Natural killer cell (primary cell): Measurements from ENCODE around the gene SLC26A1. TPM values are rescaled to one million over a fixed set of nuclear protein-coding genes. Genes with fewer than 3 reads are reported as not detected.

Source experiments
- ATAC-seq, 3 donors: fragments of 150-1000 bp in 2 of 3; fragments of 200-7000 bp in 1 of 3; cut with Tn5 transposase; 1 replicate in 1 of 3; 2 replicates in 2 of 3; pipeline ENCODE4 v1.10.0; 2021; ENCODE audit warnings: mild to moderate bottlenecking in 2 of 3, moderate library complexity in 2 of 3
- DNase-seq, 2 donors: peaks; one replicate each; pipeline versions ENCODE4 v3.0.0 to v3.0.0-alpha.2; 2013 to 2021; ENCODE audit warnings: mixed read lengths in 1 of 2
- H3K27ac ChIP-seq: one replicate; pipeline ENCODE4 v1.5.1; 2013; ENCODE audit warnings: mild to moderate bottlenecking, low read length
- H3K27me3 ChIP-seq: one replicate; pipeline ENCODE4 v1.6.1; 2013; ENCODE audit warnings: low read length; ENCODE audit not compliant: control insufficient read depth, insufficient read depth
- H3K36me3 ChIP-seq: one replicate; pipeline ENCODE4 v1.6.1; 2013; ENCODE audit warnings: low read length; ENCODE audit not compliant: control insufficient read depth, insufficient read depth
- H3K4me1 ChIP-seq: one replicate; pipeline ENCODE4 v1.6.1; 2013; ENCODE audit warnings: low read length; ENCODE audit not compliant: control insufficient read depth, insufficient read depth
- H3K4me3 ChIP-seq: one replicate; pipeline ENCODE4 v1.5.1; 2013; ENCODE audit warnings: low read length
- H3K9me3 ChIP-seq: one replicate; pipeline ENCODE4 v1.6.1; 2013; ENCODE audit warnings: low read length; ENCODE audit not compliant: control insufficient read depth, insufficient read depth
- H3K27ac Mint-ChIP-seq, 2 donors: one replicate each; pipeline ENCODE4 v1.8.0; 2022; ENCODE audit warnings: mild to moderate bottlenecking in 2 of 2, mixed read lengths in 2 of 2, moderate library complexity in 1 of 2
- H3K27me3 Mint-ChIP-seq, 2 donors: one replicate each; pipeline ENCODE4 v1.8.0; 2022; ENCODE audit warnings: low read depth in 2 of 2, mixed read lengths in 2 of 2
- H3K36me3 Mint-ChIP-seq: one replicate; pipeline ENCODE4 v1.8.0; 2022; ENCODE audit warnings: mixed read lengths
- H3K4me1 Mint-ChIP-seq, 2 donors: one replicate each; pipeline ENCODE4 v1.8.0; 2022; ENCODE audit warnings: mixed read lengths in 2 of 2
- H3K4me3 Mint-ChIP-seq: one replicate; pipeline ENCODE4 v1.8.0; 2022; ENCODE audit warnings: mild to moderate bottlenecking, moderate library complexity, mixed read lengths
- H3K9me3 Mint-ChIP-seq, 2 donors: one replicate each; pipeline ENCODE4 v1.8.0; 2022; ENCODE audit warnings: mixed read lengths in 2 of 2
- CTCF ChIP-seq: fragments of 200-600 bp; IDR thresholded peaks from one replicate; pipeline ENCODE4 v1.8.0; 2022; ENCODE audit warnings: antibody characterized with exemption
- WGBS: methylation state at CpG from one replicate; pipeline ENCODE4 v1.1.7; 2013; ENCODE audit warnings: missing lambda C conversion rate; ENCODE audit not compliant: insufficient coverage; 5-methylcytosine and 5-hydroxymethylcytosine counted together
- intact Hi-C: fragments of 100-400 bp; cut with micrococcal nuclease; formaldehyde crosslinking; loops from one replicate; pipeline ENCODE4 v1.14.2; 2022
- total RNA-seq, 4 donors: library from RNA; stranded (reverse); fragments of 120-200 nt in 1 of 4; gene quantifications; one replicate each; pipeline versions ENCODE4 v1.2.3 to v1.2.4, GENCODE V29; 2013 to 2022

The SLC26A1 gene
- total RNA-seq, 3 donors from 2014 or later (not counting 1 experiment from before 2014, with no cell fraction given) = 0.19 to 0.80 (median 0.61) TPM

DNA sequence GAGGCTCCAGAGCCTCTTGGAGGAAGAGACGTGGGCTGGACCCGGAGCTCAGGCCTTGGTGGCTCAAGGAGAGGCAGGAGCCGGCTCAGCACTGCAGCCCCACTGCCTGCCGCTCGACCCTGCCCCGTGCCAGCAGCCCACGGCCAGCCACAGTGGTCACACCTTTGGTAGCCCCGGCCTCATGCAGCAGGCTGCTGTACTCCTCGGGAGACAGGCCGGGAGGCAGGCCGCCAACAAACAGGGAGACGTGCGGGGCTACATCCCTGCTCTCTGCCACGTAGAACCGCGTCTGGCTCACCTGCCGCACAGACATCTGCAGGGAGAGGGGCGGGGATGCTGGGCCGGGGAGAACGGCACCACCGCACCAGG, 27.5 kb downstream of the SLC26A1 start:
- H3K4me1 Mint-ChIP-seq = peaks cover 6 to 26% of the 10 kb centered on the region in 2 donors
- H3K27ac Mint-ChIP-seq = no peak overlapping the region
- Histone ChIP-seq H3K4me3 (no peak overlapping the region), H3K27ac (no peak overlapping the region), H3K27me3 (peaks cover 3% of the 10 kb centered on the region), H3K4me1 (peaks cover 33% of the 10 kb centered on the region), H3K36me3 (peaks cover 50% of the 10 kb centered on the region), H3K9me3 (no peaks in the 10 kb centered on the region)
- no peaks in the 10 kb centered on the region for H3K9me3 Mint-ChIP-seq
- TF ChIP-seq CTCF = no peak
- no peaks in the 10 kb centered on the region for H3K36me3 Mint-ChIP-seq
- 94% methylated on average over 21 of the region's 21 CpGs for WGBS
- H3K27me3 Mint-ChIP-seq = no peaks in the 10 kb centered on the region
- H3K4me3 Mint-ChIP-seq = no peak overlapping the region
- DNase-seq (no peak), ATAC-seq (no peak)
- intact Hi-C loops = no loop called here

DNA sequence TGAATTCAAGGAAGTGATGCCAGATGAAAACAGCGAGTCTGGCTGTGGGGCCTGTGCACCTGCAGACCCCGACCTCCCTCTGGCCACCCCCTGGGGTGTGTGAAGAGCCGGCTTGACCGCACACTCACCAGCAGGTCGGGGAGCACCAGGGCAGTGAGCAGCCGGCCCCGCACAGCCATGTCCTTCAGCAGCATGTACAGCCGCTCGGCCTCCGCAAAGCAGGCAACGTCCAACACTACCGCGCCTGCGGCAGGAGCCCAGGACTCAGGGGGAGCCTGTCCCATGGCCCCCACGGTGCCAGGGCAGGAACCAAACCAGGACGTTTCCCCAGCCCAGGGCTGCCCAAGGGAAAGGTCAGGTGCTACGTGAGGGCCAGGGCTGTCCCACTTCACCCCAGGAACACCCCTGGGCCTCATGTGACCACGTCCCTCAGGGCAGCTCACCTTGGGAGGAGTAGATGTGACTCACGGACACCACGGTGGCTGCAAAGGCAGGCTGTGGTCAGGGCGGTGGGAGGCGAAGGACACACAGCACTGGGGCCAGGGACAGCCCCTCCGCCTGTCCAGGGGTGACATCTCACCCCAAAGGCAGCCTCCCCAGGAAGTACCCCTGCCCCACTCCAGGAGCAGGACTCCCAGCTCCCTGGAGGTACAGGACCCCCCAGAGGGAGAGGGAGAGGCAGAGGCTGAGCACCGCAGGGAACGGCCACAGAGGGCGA, 28.0 kb downstream of the SLC26A1 start:
- H3K4me1 Mint-ChIP-seq = peaks cover under 1 to 21% of the 10 kb centered on the region in 2 donors
- 90% methylated on average over 26 of the region's 26 CpGs for WGBS
- no peak for DNase-seq
- Histone ChIP-seq H3K4me3 (no peak overlapping the region), H3K36me3 (peaks cover 52% of the 10 kb centered on the region), H3K9me3 (no peaks in the 10 kb centered on the region), H3K27ac (no peak overlapping the region), H3K27me3 (peaks cover 3% of the 10 kb centered on the region), H3K4me1 (peaks cover 28% of the 10 kb centered on the region)
- no peaks in the 10 kb centered on the region for H3K9me3 Mint-ChIP-seq
- H3K4me3 Mint-ChIP-seq = no peak overlapping the region
- intact Hi-C loops = no loop called here
- ATAC-seq = no peak
- no peaks in the 10 kb centered on the region for H3K36me3 Mint-ChIP-seq
- no peak for TF ChIP-seq CTCF
- H3K27me3 Mint-ChIP-seq = no peaks in the 10 kb centered on the region
- no peak overlapping the region for H3K27ac Mint-ChIP-seq

- H3K9me3 Mint-ChIP-seq = no peaks in the 10 kb centered on the region
- intact Hi-C loops = no loop called here
- no peak overlapping the region for H3K4me3 Mint-ChIP-seq
- Histone ChIP-seq H3K27me3 (peaks cover 3% of the 10 kb centered on the region), H3K27ac (no peak overlapping the region), H3K4me3 (no peak overlapping the region), H3K36me3 (peaks cover 57% of the 10 kb centered on the region), H3K4me1 (peaks cover 21% of the 10 kb centered on the region), H3K9me3 (no peaks in the 10 kb centered on the region)
- no peak for DNase-seq
- WGBS = 95% methylated on average over 23 of the region's 23 CpGs
- H3K4me1 Mint-ChIP-seq = peaks cover 0 to 15% of the 10 kb centered on the region in 2 donors
- no peaks in the 10 kb centered on the region for H3K27me3 Mint-ChIP-seq
- no peak overlapping the region for H3K27ac Mint-ChIP-seq
- ATAC-seq = no peak
- TF ChIP-seq CTCF = no peak
- no peaks in the 10 kb centered on the region for H3K36me3 Mint-ChIP-seq
Measured at GRCh38 chr4:964346-965025, 28.7 kb downstream of the SLC26A1 start.
